ENCODE measurements around the gene CELSR1.
"Not testable (repeated sequence)": the region's sequence is repeated elsewhere in the genome, so short reads cannot be mapped to it uniquely, and the experiment has no call there.

DNA sequence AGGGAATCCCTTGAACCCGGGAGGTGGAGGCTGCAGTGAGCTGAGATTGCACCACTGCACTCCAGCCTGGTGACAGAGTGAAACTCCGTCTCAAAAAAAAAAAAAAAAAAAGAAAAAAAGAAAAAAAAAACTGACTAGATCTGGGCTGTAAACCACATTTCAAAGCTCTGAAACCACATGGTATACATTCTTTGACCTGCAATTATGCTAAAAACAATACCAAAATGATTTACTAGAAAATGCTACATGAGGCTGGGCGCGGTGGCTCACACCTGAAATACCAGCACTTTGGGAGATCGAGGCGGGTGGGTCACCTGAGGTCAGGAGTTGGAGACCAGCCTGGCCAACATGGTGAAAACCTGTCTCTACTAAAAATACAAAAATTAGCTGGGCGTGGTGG lies 133.5 kb downstream of the CELSR1 start:
- TF ChIP-seq, protein P1, sequence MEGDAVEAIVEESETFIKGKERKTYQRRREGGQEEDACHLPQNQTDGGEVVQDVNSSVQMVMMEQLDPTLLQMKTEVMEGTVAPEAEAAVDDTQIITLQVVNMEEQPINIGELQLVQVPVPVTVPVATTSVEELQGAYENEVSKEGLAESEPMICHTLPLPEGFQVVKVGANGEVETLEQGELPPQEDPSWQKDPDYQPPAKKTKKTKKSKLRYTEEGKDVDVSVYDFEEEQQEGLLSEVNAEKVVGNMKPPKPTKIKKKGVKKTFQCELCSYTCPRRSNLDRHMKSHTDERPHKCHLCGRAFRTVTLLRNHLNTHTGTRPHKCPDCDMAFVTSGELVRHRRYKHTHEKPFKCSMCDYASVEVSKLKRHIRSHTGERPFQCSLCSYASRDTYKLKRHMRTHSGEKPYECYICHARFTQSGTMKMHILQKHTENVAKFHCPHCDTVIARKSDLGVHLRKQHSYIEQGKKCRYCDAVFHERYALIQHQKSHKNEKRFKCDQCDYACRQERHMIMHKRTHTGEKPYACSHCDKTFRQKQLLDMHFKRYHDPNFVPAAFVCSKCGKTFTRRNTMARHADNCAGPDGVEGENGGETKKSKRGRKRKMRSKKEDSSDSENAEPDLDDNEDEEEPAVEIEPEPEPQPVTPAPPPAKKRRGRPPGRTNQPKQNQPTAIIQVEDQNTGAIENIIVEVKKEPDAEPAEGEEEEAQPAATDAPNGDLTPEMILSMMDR (IDR thresholded peaks at IDR 0.05): not testable (repeated sequence)
- TF ChIP-seq ZFX (IDR thresholded peaks at IDR 0.05; ENCODE audit: borderline replicate concordance): not testable (repeated sequence)

Measured in 22Rv1 (cell line).